Measurements from ENCODE around the gene CERS2.

DNA sequence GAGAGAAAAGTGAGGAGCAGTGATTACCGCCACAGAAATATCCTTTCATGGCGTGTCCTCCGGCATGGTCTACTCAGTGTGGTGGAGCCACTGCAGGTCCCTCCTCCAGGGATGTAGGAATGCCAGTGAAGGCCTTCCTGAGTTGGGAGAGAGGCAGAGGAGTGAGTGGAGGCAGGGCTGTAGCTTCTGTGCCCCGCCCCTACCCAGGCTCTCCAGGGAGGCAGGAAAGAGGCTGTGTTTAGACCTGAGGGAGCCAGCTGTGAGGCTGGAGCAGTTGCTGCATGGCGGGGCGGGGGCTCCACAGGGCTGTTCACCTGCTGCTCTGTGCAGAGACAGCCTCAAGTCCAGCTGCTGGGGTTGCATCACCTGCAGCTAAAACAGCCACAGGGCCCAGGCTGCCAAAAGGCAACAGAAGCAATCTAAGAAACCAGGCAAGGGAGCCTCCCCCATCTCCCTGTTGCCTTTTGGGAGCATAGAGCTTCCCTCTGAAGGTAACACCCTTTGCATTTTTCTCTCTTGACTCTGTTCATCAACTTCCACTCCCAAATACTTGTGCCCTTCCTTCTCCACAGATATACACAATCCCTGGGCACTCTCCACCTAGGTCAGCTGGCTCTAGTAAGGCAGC lies 6.7 kb upstream of the CERS2 start:
- TF ChIP-seq, protein P1, sequence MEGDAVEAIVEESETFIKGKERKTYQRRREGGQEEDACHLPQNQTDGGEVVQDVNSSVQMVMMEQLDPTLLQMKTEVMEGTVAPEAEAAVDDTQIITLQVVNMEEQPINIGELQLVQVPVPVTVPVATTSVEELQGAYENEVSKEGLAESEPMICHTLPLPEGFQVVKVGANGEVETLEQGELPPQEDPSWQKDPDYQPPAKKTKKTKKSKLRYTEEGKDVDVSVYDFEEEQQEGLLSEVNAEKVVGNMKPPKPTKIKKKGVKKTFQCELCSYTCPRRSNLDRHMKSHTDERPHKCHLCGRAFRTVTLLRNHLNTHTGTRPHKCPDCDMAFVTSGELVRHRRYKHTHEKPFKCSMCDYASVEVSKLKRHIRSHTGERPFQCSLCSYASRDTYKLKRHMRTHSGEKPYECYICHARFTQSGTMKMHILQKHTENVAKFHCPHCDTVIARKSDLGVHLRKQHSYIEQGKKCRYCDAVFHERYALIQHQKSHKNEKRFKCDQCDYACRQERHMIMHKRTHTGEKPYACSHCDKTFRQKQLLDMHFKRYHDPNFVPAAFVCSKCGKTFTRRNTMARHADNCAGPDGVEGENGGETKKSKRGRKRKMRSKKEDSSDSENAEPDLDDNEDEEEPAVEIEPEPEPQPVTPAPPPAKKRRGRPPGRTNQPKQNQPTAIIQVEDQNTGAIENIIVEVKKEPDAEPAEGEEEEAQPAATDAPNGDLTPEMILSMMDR (IDR thresholded peaks at IDR 0.05; ENCODE audit: poor library complexity): no peak
- TF ChIP-seq EZH2 (IDR thresholded peaks at IDR 0.05; ENCODE audit: borderline replicate concordance): no peak
- TF ChIP-seq EZH2phosphoT487 (IDR thresholded peaks at IDR 0.05; ENCODE audit: low read depth, severe bottlenecking, unreplicated experiment): no peak

All from hepatocyte (in vitro differentiated cells).